Erythroblast (primary cell): Measurements from ENCODE around the gene ASH1L.

Experiments used
- GATA1 ChIP-seq: IDR thresholded peaks from 2 replicates; pipeline ENCODE4 v1.6.1; 2011; ENCODE audit warnings: low read depth, mild to moderate bottlenecking, control low read depth, low read length, moderate library complexity
- POLR2A ChIP-seq: IDR thresholded peaks from 2 replicates; pipeline ENCODE4 v1.6.1; 2011; ENCODE audit warnings: mild to moderate bottlenecking, low read length

- no peak for TF ChIP-seq POLR2A
- TF ChIP-seq GATA1: no peak
Measured at GRCh38 chr1:155326631-155327037, 236.0 kb downstream of the ASH1L start.
